Hematopoietic multipotent progenitor cell treated with erythropoietin and hydrocortisone succinate and interleukin-3 and kit ligand, for 4 days (in vitro differentiated cells): ENCODE data around the gene CAPN2.

Experiments
- DNase-seq: peaks from one replicate; pipeline ENCODE4 v3.0.0-alpha.2; 2015

The CAPN2 gene

DNA sequence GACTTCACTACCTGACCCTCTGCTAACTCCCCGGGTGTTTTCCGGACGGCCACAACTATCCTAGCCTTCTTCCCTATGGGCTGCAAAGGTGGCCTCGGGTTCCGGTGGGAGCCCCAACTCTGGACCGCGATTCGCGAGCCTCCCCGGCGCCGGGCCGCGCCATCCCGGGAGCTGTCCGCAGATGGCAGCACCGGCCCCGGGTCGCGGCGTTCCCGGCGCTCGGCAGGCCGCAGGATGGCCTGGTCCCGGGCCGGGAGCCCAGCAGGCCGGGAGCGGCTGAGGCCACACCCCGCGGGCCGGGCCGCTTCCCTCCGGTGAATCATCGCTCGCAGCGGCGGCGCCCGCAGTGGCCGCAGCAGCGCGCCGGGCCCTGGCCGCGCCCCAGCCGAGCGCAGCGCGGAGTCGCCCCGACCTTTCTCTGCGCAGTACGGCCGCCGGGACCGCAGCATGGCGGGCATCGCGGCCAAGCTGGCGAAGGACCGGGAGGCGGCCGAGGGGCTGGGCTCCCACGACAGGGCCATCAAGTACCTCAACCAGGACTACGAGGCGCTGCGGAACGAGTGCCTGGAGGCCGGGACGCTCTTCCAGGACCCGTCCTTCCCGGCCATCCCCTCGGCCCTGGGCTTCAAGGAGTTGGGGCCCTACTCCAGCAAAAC lies at the start of gene CAPN2:
Gene CAPN2 (plus strand): TSS at position 346 of the 656 bp plus-strand sequence. CDS start 102 bp downstream, at position 448.
- peak; percentile 84 for DNase-seq

- DNase-seq = peak; percentile 33
These were observed 49.4 kb upstream of the CAPN2 start for GRCh38 chr1:223662943-223663342.

GRCh38 chr1:223664106-223664505 lies 48.2 kb upstream of the CAPN2 start:
- DNase-seq = no peak

- no peak for DNase-seq
These were observed 46.6 kb upstream of the CAPN2 start, which contains the start of gene CAPN8 for GRCh38 chr1:223665592-223666312. Gene CAPN8, minus strand, starts transcription at chr1:223665701. Its CDS starts 55 bp downstream, at chr1:223665646.

DNA sequence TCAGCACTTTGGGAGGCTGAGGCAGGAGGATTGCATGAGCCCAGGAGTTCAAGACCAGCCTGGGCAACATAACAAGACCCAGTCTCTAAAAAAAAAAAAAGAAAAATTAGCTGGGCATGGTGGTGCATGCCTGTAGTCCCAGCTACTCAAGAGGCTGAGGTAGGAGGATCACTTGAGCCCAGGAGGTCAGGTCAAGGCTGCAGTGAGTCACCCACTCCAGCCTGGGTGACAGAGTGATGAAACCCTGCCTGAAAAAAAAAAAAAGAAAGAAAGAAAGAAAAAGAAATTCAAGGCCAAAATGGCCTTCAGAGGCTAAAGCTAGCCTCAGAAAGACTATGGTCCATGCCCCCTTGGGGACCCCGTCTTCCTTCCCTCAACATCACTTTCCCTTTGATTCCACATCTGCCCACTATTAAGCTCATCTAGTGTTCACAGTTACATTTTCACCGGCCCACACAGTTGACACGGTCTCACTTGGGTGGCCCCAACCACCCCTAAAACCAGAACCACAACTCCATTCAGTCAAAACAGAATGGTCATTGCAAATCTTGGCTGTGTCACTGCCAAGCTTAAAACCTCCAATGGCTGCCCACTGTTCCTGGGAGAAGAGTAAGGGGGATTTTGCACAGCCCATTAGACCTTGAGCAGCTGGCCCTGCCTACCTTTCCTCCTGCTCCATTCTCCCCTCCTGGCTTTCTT lies 44.7 kb upstream of the CAPN2 start:
- DNase-seq = no peak

DNA sequence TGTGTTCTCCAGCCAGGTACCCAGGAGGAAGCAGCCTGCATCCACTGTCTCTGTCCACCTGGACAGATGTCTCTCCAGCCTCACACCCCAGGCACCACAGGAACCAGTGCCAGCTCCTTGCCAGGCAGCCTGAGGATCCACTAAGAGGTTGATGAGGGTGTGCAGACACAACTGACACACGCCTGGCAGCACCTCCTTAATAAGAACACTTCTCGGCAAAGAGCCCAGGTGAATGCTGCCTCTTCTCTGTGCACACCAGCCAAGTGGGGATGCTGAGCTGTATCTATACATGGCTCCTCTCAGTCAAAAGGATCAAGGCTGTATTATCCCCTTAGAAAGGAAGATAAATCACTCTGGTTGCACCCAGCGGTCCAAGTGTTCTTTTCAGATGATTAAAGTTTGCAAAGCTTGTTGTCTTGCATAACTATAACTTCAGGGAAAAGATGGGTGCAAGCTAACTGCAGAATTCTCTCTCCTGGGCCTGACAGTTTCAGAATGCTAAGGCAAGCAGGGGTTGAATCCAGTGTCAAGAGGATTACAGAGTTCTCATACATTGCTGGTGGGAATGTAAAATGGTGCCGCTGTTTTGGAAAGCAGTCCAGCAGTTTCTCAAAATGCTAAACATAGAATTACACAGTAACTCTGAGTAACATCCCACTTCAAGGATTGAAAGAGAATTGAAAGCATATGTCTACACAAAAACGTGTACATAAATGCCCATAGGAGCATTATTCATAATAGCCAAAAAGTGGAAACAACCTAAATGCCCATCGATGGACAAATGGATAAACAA lies 43.1 kb upstream of the CAPN2 start:
- DNase-seq = no peak

DNA sequence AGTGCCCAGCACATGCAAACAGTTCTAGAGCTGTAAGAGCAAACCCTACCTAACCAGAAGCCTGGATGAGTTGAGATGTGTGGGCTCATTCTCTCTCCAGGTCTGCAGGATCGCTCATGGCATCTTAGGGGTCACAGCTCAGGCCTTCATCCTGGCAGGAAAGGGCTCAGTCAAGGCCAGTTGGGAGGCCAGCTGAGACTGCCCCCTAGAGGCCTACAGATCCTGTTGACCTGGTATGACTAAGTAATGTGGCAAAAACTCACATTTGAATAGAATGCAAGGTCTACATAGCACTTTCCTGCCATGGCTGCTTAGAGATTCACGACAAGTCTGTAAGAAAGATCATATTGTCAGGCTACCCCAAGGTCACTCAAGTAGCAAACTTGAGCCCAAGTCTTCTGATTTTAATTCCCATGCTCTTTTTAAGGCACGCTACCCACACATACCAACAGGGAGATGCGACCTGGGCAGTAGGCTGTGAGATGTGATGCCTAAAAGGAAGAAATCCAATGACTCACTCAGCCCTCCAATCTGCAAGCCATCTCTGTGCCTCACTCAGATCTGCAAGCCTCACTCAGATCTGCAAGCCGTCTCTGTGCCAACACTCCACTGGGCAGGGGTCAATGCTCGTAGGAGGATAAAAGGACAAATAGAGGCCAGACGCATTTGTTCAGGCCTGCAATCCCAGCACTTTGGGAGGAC lies 41.7 kb upstream of the CAPN2 start:
- peak; percentile 44 for DNase-seq

DNA sequence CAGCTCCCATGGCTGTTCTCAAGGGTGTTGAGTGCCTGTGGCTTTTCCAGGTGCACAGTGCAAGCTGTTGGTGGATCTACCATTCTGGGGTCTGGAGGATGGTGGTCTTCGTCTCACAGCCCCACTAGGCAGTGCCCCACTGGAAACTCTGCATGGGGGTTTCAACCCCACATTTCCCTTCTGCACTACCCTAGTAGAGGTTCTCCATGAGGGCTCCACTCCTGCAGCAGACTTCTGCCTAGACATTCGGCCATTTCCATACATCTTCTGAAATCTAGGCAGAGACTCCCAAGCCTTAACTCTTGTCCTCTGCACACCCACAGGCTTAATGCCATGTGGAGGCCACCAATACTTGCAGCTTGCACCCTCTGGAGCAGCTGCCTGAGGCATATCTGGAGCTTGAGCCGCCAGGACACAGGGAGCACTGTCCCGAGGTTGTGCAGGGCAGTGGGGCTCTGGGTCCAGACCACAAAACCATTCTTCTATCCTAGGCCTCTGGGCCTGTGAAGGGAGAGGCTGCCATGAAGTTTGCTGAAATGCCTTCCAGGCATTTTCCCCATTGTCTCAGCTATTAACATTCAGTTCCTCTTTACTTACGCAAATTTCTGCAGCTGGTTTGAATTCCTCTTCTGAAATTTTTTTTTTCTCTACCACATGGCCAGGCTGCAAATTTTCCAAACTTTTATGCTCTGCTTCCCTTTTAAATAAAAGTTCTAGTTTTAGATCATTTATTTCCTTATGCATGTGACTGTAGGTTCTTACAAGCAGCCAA lies 38.0 kb upstream of the CAPN2 start:
- DNase-seq = no peak

GRCh38 chr1:223678841-223679240 lies 33.5 kb upstream of the CAPN2 start:
- peak; percentile 92 for DNase-seq

- DNase-seq = no peak
These were observed 32.2 kb upstream of the CAPN2 start for GRCh38 chr1:223680188-223680587.

GRCh38 chr1:223682502-223682901 lies 29.8 kb upstream of the CAPN2 start:
- DNase-seq = no peak

DNA sequence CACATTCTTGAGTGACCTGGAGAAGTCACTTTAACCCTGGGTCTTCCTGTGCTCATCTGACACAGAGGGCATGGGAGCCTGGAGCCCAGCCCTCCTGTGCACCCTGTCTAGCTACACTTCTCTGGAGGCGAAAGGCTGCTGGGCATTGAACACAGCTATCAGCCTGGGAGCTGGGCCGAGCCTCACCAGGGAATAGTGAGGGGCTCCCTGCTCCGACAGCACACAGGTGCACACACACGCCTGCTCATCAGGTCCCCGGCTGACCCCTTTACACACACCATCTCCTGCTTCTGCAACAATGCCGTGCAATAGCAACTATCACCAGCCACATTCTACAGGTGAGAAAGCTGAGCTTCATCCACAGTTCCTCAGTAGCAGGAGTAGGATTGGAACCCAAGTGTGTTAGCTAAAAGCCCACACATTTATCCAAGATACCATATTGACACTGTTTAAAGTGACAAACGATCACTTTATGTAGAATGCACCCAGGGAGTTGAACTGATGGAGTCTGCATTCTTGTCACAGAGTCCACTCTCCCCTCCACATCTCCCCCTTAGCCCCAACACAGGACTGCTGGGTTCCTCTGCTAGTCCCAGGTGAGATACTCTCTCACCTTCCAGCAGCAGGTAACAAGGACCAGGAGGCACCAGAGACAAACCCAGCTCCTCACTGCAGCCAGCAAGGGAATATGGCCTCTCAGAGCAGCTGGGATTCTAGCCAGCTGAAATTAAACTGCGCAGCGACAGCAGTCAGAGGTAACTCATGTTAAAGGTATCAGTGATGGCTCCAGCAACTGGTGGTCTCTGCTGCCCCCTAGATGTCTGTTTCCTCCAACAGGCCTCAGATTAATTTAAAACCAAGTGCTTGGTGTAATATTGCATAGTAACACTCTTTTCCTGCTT lies 28.5 kb upstream of the CAPN2 start:
- peak; percentile 77 for DNase-seq

GRCh38 chr1:223684488-223684792 lies 27.9 kb upstream of the CAPN2 start:
- DNase-seq = no peak

- no peak for DNase-seq
These were observed 21.2 kb upstream of the CAPN2 start for GRCh38 chr1:223691121-223691520.

DNA sequence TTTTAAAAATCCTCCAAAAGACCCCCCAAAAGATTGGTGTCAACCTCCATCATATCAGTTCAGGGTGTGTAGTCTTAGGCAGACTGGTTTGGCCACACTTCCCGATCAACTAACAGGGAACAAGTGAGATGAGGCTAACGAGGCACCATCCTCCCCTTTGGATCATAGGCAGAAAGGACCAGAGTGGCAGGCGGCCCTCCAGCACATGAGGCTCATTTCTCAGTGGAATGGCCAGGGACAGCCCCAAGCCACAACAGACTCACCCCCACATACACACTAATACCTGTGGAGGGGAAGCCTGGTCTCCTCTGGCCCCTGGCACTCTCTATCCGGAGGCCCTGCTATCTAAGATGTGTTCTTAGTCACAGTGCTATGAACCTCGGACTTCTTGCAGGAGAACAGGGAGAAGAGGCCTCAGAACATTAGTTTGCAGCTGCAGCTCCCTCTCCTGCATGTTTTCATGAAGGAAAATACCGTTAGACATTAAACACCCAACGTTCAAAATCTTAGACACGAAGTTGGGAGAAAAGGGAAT lies 17.3 kb upstream of the CAPN2 start:
- DNase-seq = no peak

- DNase-seq = no peak
These were observed 16.4 kb upstream of the CAPN2 start for GRCh38 chr1:223695941-223696340.

DNA sequence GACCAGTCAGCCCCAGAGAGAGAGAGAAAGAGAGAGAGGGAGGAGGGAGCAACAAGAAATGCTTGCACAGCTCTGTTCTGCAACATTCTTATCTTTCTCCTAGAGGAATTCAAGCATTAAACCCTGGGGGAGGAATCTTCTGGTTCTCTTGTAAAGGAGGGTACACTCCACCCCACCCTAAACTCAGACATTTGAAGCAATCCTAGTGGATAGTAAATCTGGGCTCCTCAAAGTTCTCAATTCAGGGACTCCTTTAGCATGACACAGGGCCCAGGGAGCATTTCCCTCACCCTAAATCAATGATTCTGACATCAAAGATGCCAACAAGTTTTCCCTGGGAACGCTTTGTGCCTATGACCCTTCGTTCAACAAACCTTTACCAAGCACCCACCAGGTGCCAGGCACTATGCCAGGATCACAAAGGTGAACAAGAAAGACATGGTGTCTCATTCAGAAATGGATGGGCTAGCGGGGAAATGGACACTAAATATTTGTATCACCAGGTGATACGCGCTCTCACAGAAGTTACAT lies 11.9 kb upstream of the CAPN2 start:
- no peak for DNase-seq

DNA sequence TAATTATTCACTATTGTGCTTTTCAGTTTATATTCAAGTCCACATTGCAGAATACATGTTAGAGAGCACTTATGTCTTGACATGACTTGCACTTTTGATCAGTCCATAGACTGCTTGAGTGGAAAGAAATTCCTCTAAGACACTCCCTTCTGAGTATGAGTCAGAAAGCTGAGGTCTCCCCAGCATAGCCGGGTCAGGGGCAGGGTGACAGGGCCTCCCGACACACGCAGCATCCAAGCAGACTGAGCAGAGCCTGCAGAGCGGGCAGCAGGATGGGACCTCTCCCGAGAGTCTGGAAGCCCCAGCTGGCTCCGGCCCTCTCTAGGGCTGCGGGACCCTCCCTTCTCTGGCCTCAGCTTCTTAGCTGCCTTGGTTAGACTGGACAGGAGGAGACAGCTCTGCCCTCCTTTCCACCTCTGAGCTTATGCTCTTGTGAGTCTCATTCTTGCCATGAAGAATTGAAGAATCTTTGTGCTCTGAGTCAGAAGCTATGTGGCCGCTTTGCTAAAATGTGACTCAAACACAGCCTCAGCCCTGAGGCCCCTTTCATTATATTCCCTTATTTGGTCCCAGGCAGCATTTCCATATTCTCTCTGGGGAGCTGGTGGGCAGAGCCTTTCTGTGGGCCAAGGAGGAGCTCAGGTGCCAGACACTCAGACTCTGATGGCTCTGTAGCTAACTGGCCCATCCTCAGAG lies 11.2 kb upstream of the CAPN2 start:
- DNase-seq = peak; percentile 56
